GM18502 (cell line): ENCODE data around the gene NR4A1.
"Not testable (repeated sequence)": the region's sequence is repeated elsewhere in the genome, so short reads cannot be mapped to it uniquely, and the experiment has no call there.

Experiments used
- ATAC-seq: cut with Tn5 transposase; IDR thresholded peaks from one replicate; pipeline ENCODE4 v1.9.1; 2021; ENCODE audit warnings: mild to moderate bottlenecking; ENCODE audit not compliant: unreplicated experiment, poor library complexity

The NR4A1 gene

DNA sequence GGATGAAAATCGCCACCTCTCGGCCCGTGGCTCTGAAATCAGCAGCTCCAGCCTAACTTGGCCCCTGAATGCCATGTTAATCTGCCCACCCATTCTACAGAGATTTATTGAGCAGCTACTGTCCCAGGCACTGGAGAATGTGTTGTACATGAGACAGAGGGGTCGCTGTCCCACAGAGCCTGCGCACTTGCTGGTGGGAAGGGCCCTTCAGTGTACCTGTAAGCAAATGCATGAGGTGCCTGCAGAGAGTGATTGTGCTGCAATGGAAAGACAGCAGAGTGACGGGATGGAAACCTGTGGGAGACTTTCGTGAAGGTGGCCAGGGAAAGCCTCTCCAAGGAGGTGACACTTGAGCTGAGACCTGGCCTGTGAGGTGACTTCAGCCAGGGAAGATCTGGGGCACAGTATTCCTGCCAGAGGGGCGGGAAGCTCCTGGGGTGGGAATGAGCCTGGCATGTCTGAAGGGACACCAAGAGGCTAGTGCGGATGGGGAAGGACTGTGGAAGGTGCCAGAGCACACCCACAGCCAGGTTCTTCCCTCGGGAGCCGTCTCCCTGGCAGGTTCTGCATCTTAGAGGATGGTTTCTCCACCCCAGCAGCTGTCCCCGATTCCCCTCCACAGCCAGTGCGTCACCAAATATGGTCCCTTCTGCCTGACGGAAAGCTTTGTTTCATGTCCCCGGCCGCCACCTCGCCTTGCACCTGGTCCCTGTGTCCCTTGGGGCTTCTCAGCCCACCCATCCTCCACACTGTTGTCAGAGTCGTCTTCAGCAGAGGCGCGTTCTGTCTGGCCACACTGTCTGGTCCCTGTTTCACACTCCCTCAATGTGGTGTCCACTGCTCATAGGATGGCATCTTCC lies 36.9 kb downstream of the NR4A1 start:
- ATAC-seq, result no peak

DNA sequence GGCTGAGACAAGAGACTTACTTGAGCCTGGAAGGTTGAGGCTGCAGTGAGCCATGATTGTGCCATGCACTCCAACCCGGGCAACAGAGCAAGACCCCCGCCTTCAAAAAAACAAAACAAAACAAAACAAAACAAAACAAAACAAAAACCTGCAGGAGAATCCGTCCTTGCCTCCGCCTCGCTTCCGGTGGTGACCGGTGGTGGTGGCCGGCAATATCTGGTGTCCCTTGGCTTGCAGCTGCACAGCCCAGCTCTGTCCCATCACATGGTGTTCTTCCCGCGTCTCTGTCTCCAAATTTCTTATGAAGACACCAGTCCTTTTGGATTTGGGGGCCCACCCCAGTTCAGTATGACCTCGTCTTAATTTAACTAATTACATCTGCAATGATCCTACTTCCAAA lies 38.2 kb downstream of the NR4A1 start:
- ATAC-seq, result no peak

DNA sequence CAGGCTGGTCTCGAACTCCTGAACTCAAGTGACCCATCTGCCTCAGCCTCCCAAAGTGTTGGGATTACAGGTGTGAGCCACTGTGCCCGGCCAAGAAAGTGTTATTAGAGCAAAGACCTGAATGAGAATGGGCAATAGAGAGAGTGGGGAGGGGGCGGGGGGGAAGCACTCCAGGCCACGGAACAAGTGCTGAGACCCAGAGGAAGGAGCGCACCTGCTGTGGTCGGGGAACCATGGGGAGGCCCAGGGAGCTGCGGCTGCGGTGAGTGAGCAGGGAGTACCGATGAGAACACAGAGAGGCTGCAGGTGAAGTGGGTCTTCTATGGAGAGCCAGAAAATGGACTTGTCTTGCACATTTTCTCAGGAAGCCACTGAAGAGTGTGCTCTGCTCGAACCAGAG lies 39.0 kb downstream of the NR4A1 start:
- no peak for ATAC-seq

DNA sequence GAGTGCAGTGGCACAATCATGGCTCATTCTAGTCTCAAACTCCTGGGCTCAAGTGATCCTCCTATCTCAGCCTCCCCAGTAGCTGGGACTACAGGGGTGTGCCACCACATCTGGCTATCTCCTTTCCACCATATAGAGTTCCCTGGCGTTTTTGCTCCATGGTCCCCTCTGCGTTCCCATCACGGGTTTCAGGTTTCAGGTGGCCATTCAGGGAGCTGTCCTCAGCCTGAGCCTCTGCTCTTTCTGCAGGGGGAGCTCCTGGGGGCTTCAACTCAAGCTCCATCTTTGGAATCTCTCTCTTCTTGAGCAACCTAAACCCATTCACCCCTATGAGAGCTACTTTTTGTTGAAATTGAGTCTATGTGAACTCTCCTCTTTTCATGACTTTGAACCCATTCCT lies 39.8 kb downstream of the NR4A1 start:
- no peak for ATAC-seq

DNA sequence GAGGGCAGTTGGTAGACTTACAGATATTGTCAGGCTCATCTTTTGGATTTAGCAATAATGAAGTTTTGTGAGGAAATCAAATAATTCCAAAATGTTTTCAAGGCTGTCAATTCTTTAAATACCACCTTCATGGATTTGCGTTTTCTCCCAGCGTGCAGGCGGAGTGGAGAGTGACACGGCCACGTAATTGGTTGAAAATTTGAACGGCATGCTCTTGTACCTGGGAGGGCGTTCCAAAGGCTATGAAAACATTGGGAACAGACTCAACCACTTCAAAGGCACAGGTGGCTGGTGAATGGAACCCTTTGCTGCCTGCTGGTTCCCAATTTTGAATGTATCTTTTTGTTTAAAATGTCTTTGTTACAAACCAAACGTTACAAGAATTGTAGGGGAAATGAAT lies 40.6 kb downstream of the NR4A1 start:
- ATAC-seq, result no peak

DNA sequence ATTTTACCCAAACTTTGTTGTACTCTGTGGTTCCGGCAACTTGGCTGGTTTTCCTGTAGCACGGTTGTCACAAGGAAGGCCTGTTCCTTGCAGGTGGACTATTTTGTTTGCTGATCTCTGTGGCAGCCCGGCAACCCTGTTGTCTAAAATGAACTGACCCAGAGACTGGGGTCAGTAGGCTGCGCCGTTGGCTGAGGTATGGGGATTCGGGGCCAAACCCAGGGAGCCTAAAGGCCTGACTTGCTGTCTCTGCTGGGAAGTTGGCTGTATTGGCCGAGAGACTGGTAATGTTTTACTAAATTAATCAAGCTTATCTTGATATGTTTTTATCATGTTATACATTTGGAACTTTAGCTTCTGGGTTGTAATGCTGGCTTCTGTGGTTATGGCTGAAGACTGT lies 42.1 kb downstream of the NR4A1 start:
- ATAC-seq, result no peak

DNA sequence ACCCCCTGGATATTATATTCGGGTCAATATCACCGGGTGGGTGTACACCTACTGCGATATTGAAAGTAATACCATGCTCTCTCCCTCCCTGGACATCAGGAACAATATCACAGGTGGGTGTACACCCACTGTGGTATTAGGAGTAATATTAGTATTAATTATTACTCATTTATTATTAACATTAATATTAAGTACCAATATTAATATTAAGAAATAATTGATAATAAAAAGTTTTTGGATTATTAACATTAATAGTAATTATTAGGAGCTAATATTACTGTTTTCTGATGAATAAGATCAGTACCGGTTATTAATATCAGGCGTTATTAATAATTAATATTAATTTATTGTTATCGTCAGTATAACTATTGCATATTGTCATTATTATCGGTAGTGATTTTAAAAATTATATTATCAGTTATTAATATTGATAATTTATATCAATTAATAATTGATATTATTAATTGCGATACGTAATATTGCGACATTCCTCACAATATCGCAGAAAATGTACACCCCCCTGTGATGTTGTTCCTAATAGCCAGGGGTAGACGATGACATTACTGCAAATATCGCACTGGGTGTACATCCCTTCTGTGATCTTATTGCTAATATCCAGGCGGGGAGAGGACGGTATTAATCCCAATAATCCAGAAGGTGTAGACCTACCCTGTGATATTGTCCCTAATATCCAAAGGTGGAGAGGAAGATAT lies 45.2 kb downstream of the NR4A1 start:
- ATAC-seq, result no peak

DNA sequence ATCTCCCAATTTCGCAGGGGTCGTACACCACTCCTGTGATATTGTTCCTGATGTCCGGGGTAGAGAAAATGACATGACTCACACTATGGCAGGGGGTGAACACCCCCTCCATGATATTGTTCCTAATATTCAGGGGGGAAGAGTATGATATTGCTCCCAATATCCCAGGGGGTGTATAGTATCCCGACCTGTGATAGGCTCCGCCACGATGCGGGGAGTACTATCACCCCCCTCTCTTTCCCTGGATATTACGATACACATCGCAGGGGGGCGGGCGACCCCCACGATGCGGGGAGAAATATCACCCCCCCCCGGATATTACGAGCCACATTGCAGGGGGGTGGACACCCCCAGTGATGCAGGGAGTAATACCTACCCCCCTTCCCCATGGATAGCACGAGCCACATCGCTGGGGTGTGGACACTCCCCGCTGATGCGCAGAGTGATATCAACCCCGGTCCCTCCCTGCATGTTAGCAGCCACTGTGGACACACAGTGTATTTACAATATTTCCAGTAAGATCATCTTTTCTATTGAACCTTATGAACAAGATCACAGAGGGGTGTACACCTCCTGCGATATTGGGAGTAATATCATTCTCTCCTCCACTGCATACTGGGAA lies 45.9 kb downstream of the NR4A1 start:
- ATAC-seq, result no peak

DNA sequence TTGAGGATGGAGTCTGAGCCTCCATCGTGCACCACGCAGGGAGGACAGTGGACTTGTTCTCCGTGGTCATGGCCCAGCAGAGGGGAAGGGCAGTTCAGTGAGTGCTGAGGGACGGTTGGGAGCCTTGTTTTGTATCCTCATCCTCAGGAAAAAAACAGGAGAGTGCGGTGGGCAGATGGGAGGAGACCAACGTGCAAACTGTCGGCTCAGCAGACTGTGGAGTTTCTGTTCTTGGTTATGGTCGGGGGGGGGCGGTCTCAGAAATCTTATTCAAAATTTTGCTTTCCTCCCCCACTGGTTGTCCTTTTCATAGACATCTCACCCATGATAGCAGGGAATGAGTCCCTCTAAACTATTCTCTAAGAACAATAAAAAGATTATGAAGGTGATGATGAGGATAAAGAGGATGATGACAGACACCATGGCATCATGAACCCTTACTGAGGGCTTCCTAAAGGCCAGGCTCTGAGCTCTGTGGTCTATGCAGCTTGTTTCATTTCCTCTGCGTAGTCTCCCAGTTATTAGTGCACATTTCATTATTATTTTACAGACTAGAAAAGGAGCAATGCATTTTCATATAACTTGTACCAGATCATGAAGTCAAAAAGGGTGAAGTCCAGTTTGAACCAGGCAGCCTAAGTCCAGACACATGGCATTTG lies 53.3 kb downstream of the NR4A1 start:
- not testable (repeated sequence) for ATAC-seq
